Breast epithelium (tissue), 4 donors: Measurements from ENCODE around the gene NOTUM. TPM values are rescaled to one million over a fixed set of nuclear protein-coding genes. Genes with fewer than 3 reads are reported as not detected.
"Not testable (repeated sequence)": the region's sequence is repeated elsewhere in the genome, so short reads cannot be mapped to it uniquely, and the experiment has no call there.

Source experiments
- DNase-seq, 2 donors: peaks; one replicate each; pipeline ENCODE4 v3.0.0-alpha.2; 2019; ENCODE audit warnings: low spot score in 2 of 2
- H3K27ac ChIP-seq, 2 donors: fragments of 200-600 bp; sonication (generic) in 1 of 2; one replicate each; pipeline ENCODE4 v1.5.1; 2016 to 2019; ENCODE audit warnings: mild to moderate bottlenecking in 1 of 2
- H3K27me3 ChIP-seq, 2 donors: fragments of 200-600 bp; sonication (generic) in 1 of 2; one replicate each; pipeline versions ENCODE4 v1.5.1 to v1.6.0; 2017 to 2019; ENCODE audit warnings: control low read depth in 1 of 2, mild to moderate bottlenecking in 1 of 2
- H3K36me3 ChIP-seq: fragments of 200-600 bp; one replicate; pipeline ENCODE4 v1.5.1; 2019
- H3K4me1 ChIP-seq, 2 donors: fragments of 200-600 bp; sonication (generic); one replicate each; pipeline ENCODE4 v1.5.1; 2016 to 2019; ENCODE audit warnings: control low read depth in 1 of 2
- H3K4me3 ChIP-seq, 3 donors: fragments of 200-600 bp; sonication (generic); 1 replicate in 2 of 3; 2 replicates in 1 of 3; pipeline ENCODE4 v1.5.1; 2016 to 2019; ENCODE audit warnings: mild to moderate bottlenecking in 3 of 3, moderate library complexity in 2 of 3
- H3K9me3 ChIP-seq, 2 donors: fragments of 200-600 bp; sonication (generic) in 1 of 2; one replicate each; pipeline ENCODE4 v1.5.1; 2016 to 2019; ENCODE audit warnings: control low read depth in 1 of 2
- CTCF ChIP-seq, 3 donors: fragments of 450-650 bp; IDR thresholded peaks; one replicate each; pipeline ENCODE4 v1.5.1; 2016 to 2017; ENCODE audit warnings: antibody characterized with exemption in 3 of 3, mild to moderate bottlenecking in 3 of 3, moderate library complexity in 3 of 3
- POLR2A ChIP-seq: fragments of 450-650 bp; IDR thresholded peaks from one replicate; pipeline ENCODE4 v1.6.1; 2016; ENCODE audit warnings: antibody characterized with exemption, mild to moderate bottlenecking, moderate library complexity
- POLR2AphosphoS5 ChIP-seq, 3 donors: sonication (generic); formaldehyde crosslinking; IDR thresholded peaks; one replicate each; pipeline ENCODE4 v1.6.1; 2017; ENCODE audit warnings: antibody characterized with exemption in 3 of 3
- intact Hi-C: fragments of 100-400 bp; cut with DNase I; formaldehyde crosslinking; loops from one replicate; pipeline ENCODE4 v1.15.1; 2023; ENCODE audit warnings: low total_unique reads
- total RNA-seq, 3 donors: library from RNA; depleted of rRNA; stranded (reverse); fragments of >200 nt; gene quantifications; one replicate each; pipeline ENCODE4 v1.1.0, GENCODE V29; 2016

The NOTUM gene
- total RNA-seq, 3 donors from 2014 or later, result 0.29 TPM; not detected in 2

GRCh38 chr17:81918832-81919545 lies 42.0 kb downstream of the NOTUM start:
- Histone ChIP-seq H3K27me3 (no peaks in the 10 kb centered on the region), H3K4me3 (no peak overlapping the region), H3K27ac (no peak overlapping the region), H3K9me3 (no peaks in the 10 kb centered on the region), H3K4me1 (peaks cover 9 to 12% of the 10 kb centered on the region in 2 donors), H3K36me3 (no peaks in the 10 kb centered on the region)
- intact Hi-C loops, result no loop called here
- no peak for DNase-seq
- TF ChIP-seq CTCF (IDR thresholded peaks at IDR 0.05), result no peak
- no peak for TF ChIP-seq POLR2AphosphoS5 (IDR thresholded peaks at IDR 0.05)
- TF ChIP-seq POLR2A, result no peak

GRCh38 chr17:81918333-81918669 lies 42.7 kb downstream of the NOTUM start:
- H3K36me3 ChIP-seq, H3K27me3 ChIP-seq, DNase-seq, H3K4me1 ChIP-seq, intact Hi-C loops, H3K9me3 ChIP-seq: not testable (repeated sequence)
- peak overlapping the region; percentile 85 to 93 (median 88) for H3K4me3 ChIP-seq
- H3K27ac ChIP-seq, result peak overlapping the region; percentile 29 to 61

- no peaks in the 10 kb centered on the region for H3K9me3 ChIP-seq
- H3K27ac ChIP-seq, result peak within 1 kb of the TSS; percentile 29 to 61
- no peaks in the 10 kb centered on the region for H3K36me3 ChIP-seq
- intact Hi-C loops, result no loop called here
- peaks cover 6 to 9% of the 10 kb centered on the region in 2 donors for H3K4me1 ChIP-seq
- peak in 1 of 2 donors; percentile 48 for DNase-seq
- TF ChIP-seq POLR2A (no peak), POLR2AphosphoS5 (IDR thresholded peaks at IDR 0.05) (peak in 2 of 3 donors; percentile 23 to 32)
- H3K27me3 ChIP-seq, result no peaks in the 10 kb centered on the region
- peak within 1 kb of the TSS; percentile 85 to 93 (median 88) for H3K4me3 ChIP-seq
Measured at GRCh38 chr17:81917565-81918332, 43.2 kb downstream of the NOTUM start, which contains the start of gene SIRT7. Gene SIRT7 (minus strand): TSS chr17:81918176. CDS start chr17:81918131, 45 bp downstream.

- peak overlapping the region in 2 of 3 donors; percentile 88 to 93 for H3K4me3 ChIP-seq
- H3K4me1 ChIP-seq, result peaks cover 6 to 9% of the 10 kb centered on the region in 2 donors
- TF ChIP-seq POLR2AphosphoS5 (IDR thresholded peaks at IDR 0.05) (no peak), POLR2A (no peak), CTCF (IDR thresholded peaks at IDR 0.05) (no peak)
- DNase-seq, result no peak
- no peaks in the 10 kb centered on the region for H3K9me3 ChIP-seq
- intact Hi-C loops, result no loop called here
- H3K36me3 ChIP-seq, result no peaks in the 10 kb centered on the region
- no peak overlapping the region for H3K27ac ChIP-seq
- no peaks in the 10 kb centered on the region for H3K27me3 ChIP-seq
Measured at GRCh38 chr17:81916234-81917001, 44.6 kb downstream of the NOTUM start.

- Histone ChIP-seq H3K27me3 (no peaks in the 10 kb centered on the region), H3K9me3 (no peaks in the 10 kb centered on the region), H3K36me3 (no peaks in the 10 kb centered on the region), H3K4me3 (no peak overlapping the region), H3K27ac (no peak overlapping the region), H3K4me1 (peaks cover 6 to 13% of the 10 kb centered on the region in 2 donors)
- no peak for DNase-seq
- intact Hi-C loops, result no loop called here
- TF ChIP-seq POLR2A (no peak), CTCF (IDR thresholded peaks at IDR 0.05) (no peak), POLR2AphosphoS5 (IDR thresholded peaks at IDR 0.05) (no peak)
Measured at GRCh38 chr17:81915331-81915730, 45.7 kb downstream of the NOTUM start.
